HG03196 (cell line): ENCODE results near the gene NASP.
"Not testable (repeated sequence)": the region's sequence is repeated elsewhere in the genome, so short reads cannot be mapped to it uniquely, and the experiment has no call there.

ENCODE experiments used
- ATAC-seq: cut with Tn5 transposase; IDR thresholded peaks from one replicate; pipeline ENCODE4 v1.9.1; 2021; ENCODE audit not compliant: unreplicated experiment

The NASP gene

GRCh38 chr1:45569571-45569961 lies 14.3 kb upstream of the NASP start:
- ATAC-seq: peak; percentile 22

GRCh38 chr1:45569962-45570581 lies 13.8 kb upstream of the NASP start:
- ATAC-seq: peak; percentile 69

GRCh38 chr1:45570631-45571030 lies 13.2 kb upstream of the NASP start:
- no peak for ATAC-seq

GRCh38 chr1:45573231-45573804 lies 10.5 kb upstream of the NASP start:
- ATAC-seq: no peak

GRCh38 chr1:45574105-45574626 lies 9.7 kb upstream of the NASP start:
- ATAC-seq: no peak

- ATAC-seq: peak; percentile 75
These were observed 576 bp upstream of the NASP start for GRCh38 chr1:45583264-45583665.

- ATAC-seq: peak; percentile 36
These were observed 689 bp downstream of the NASP start for GRCh38 chr1:45584351-45585109.

GRCh38 chr1:45585110-45585426 lies 1.2 kb downstream of the NASP start:
- no peak for ATAC-seq

GRCh38 chr1:45585496-45586075 lies 1.7 kb downstream of the NASP start:
- ATAC-seq: no peak

- no peak for ATAC-seq
These were observed 2.9 kb downstream of the NASP start for GRCh38 chr1:45586769-45587168.

- ATAC-seq: no peak
These were observed 6.0 kb downstream of the NASP start for GRCh38 chr1:45589861-45590260.

GRCh38 chr1:45594412-45594811 lies 10.6 kb downstream of the NASP start:
- ATAC-seq: no peak

GRCh38 chr1:45596765-45597164 lies 12.9 kb downstream of the NASP start:
- ATAC-seq: not testable (repeated sequence)

GRCh38 chr1:45604239-45604638 lies 20.4 kb downstream of the NASP start:
- ATAC-seq: no peak

- ATAC-seq: no peak
These were observed 23.7 kb downstream of the NASP start for GRCh38 chr1:45607404-45608074.

- no peak for ATAC-seq
These were observed 24.6 kb downstream of the NASP start for GRCh38 chr1:45608175-45609156.

- no peak for ATAC-seq
These were observed 26.9 kb downstream of the NASP start for GRCh38 chr1:45610589-45611226.

GRCh38 chr1:45612941-45613579 lies 29.2 kb downstream of the NASP start:
- ATAC-seq: no peak

- no peak for ATAC-seq
These were observed 32.0 kb downstream of the NASP start for GRCh38 chr1:45615885-45616284.
